Epithelial cell of alveolus of lung (primary cell): ENCODE results near the gene ZNF207. TPM values are rescaled to one million over a fixed set of nuclear protein-coding genes. Genes with fewer than 3 reads are reported as not detected.

Experiments
- total RNA-seq: library from RNA; depleted of rRNA; stranded (reverse); fragments of >200 nt; gene quantifications from 2 replicates; pipeline ENCODE4 v1.2.1, GENCODE V29; 2015

Gene ZNF207
- total RNA-seq: 115 and 154 TPM in 2 replicates

GRCh38 chr17:32349854-32350665 lies at the start of gene ZNF207:
TSS of gene ZNF207 (plus strand) at chr17:32350157. CDS start at chr17:32350286, 129 bp downstream.

GRCh38 chr17:32341857-32342602 lies 7.9 kb upstream of the ZNF207 start, which contains the start of gene C17orf75:
TSS of gene C17orf75 (minus strand) at chr17:32342173. CDS start at chr17:32342139, 34 bp downstream.

Other genes starting within 250 kb of the ZNF207 start
- 24.6 and 29.0 TPM in 2 replicates for gene RHOT1, start 207.7 kb upstream of the ZNF207 start, total RNA-seq
- 0.26 TPM in 1 of 2 replicates, not detected in the other for gene RHBDL3, start 84.3 kb upstream of the ZNF207 start, total RNA-seq
- 9.2 and 12.9 TPM in 2 replicates for gene C17orf75, start 8.0 kb upstream of the ZNF207 start, total RNA-seq
- 28.8 and 61.5 TPM in 2 replicates for gene PSMD11, start 94.4 kb downstream of the ZNF207 start, total RNA-seq
- 1.4 and 2.1 TPM in 2 replicates for gene CDK5R1, start 136.8 kb downstream of the ZNF207 start, total RNA-seq